Endothelial cell of umbilical vein (primary cell): ENCODE results near the gene CTNNA2. TPM values are rescaled to one million over a fixed set of nuclear protein-coding genes. Genes with fewer than 3 reads are reported as not detected.

ENCODE experiments used
- BruUV-seq: library from RNA; stranded (reverse); fragments of 400-500 nt; replicated peaks from 2 replicates; lab custom pipeline; 2021; lab: Mats Ljungman, UMichigan
- CTCF ChIA-PET: fragments of 300-600, 350-600 bp; sonication (Branson Sonifier 250); formaldehyde crosslinking; loops from one replicate; lab custom pipeline; 2021; ENCODE audit warnings: antibody characterized with exemption, inconsistent platforms; lab: Charles Lee
- POLR2A ChIA-PET: fragments of 300-600, 350-600 bp; sonication (Branson Sonifier 250); formaldehyde crosslinking; loops from one replicate; lab custom pipeline; 2021; ENCODE audit warnings: antibody characterized with exemption, inconsistent platforms; lab: Charles Lee
- DNase-seq: peaks from one replicate; pipeline ENCODE4 v3.0.0-alpha.2; 2011; ENCODE audit warnings: low read depth, low spot score
- FAIRE-seq: peaks from 2 replicates; lab custom pipeline; 2011; peaks lifted over from hg19 to GRCh38; lab: Jason Lieb, UNC
- H2AFZ ChIP-seq: 2 replicates; pipeline ENCODE4 v1.6.0; 2012; ENCODE audit warnings: low read depth, low read length, control low read depth, inconsistent platforms
- H3K27ac ChIP-seq: 2 replicates; pipeline ENCODE4 v1.5.1; 2011; ENCODE audit warnings: low read depth, mild to moderate bottlenecking, control low read depth, low read length, moderate library complexity; ENCODE audit not compliant: insufficient read depth
- H3K27me3 ChIP-seq, 2 experiments: 2 replicates each; pipeline versions ENCODE4 v1.6.0 to v1.6.1; 2011; ENCODE audit warnings: low read length in 2 of 2, mixed read lengths in 1 of 2; ENCODE audit not compliant: control insufficient read depth in 2 of 2, insufficient read depth in 2 of 2
- H3K36me3 ChIP-seq, 2 experiments: 2 replicates in 1 of 2; 3 replicates in 1 of 2; pipeline ENCODE4 v1.5.1; 2011; ENCODE audit warnings: low read length in 2 of 2, mild to moderate bottlenecking in 1 of 2, moderate library complexity in 1 of 2; ENCODE audit not compliant: control insufficient read depth in 2 of 2, insufficient read depth in 2 of 2; ENCODE audit errors: extremely low read depth in 1 of 2
- H3K4me1 ChIP-seq: 3 replicates; pipeline ENCODE4 v1.5.1; 2011; ENCODE audit warnings: mild to moderate bottlenecking, low read length; ENCODE audit not compliant: control insufficient read depth, insufficient read depth; ENCODE audit errors: extremely low read depth
- H3K4me2 ChIP-seq: 2 replicates; pipeline ENCODE4 v1.6.1; 2011; ENCODE audit warnings: low read length, control low read depth, mixed read lengths; ENCODE audit not compliant: insufficient read depth
- H3K4me3 ChIP-seq, 3 experiments: fragments of 200-600 bp in 1 of 3; sonication (generic), shearing (Covaris generic) in 1 of 3; replicated peaks in 1 of 3; 2 replicates each; pipeline ENCODE4 v1.5.1; 2011 to 2016; ENCODE audit warnings: control low read depth in 3 of 3, low read length in 3 of 3, mild to moderate bottlenecking in 2 of 3, inconsistent platforms in 1 of 3, low read depth in 1 of 3, moderate library complexity in 1 of 3; ENCODE audit not compliant: insufficient read depth in 1 of 3
- H3K79me2 ChIP-seq: 2 replicates; pipeline ENCODE4 v1.6.0; 2012; ENCODE audit warnings: low read length, inconsistent platforms; ENCODE audit not compliant: control insufficient read depth, insufficient read depth
- H3K9ac ChIP-seq: replicated peaks from 2 replicates; pipeline ENCODE3; 2011; ENCODE audit warnings: low read length, control low read depth; ENCODE audit not compliant: insufficient read depth; ENCODE audit errors: extremely low read depth
- H3K9me1 ChIP-seq: replicated peaks from 3 replicates; pipeline ENCODE4 v1.6.0; 2011; ENCODE audit warnings: mild to moderate bottlenecking, low read length; ENCODE audit not compliant: control insufficient read depth, insufficient read depth; ENCODE audit errors: extremely low read depth
- H3K9me3 ChIP-seq: replicated peaks from 2 replicates; pipeline ENCODE4 v1.5.1; 2012; ENCODE audit warnings: low read length, inconsistent platforms; ENCODE audit not compliant: control insufficient read depth, insufficient read depth
- H4K20me1 ChIP-seq: replicated peaks from 2 replicates; pipeline ENCODE3; 2011; ENCODE audit warnings: mild to moderate bottlenecking, low read length; ENCODE audit not compliant: control insufficient read depth, insufficient read depth; ENCODE audit errors: extremely low read depth
- CTCF ChIP-seq, 2 donors: IDR thresholded peaks; 1 replicate in 1 of 2; 2 replicates in 1 of 2; pipeline ENCODE4 v1.5.1; 2011; ENCODE audit warnings: low read length in 2 of 2, mild to moderate bottlenecking in 2 of 2, moderate library complexity in 2 of 2, control low read depth in 1 of 2, inconsistent platforms in 1 of 2, low read depth in 1 of 2; ENCODE audit not compliant: insufficient read depth in 1 of 2; ENCODE audit errors: extremely low read depth in 1 of 2
- EZH2 ChIP-seq: IDR thresholded peaks from 2 replicates; pipeline ENCODE4 v1.6.1; 2012; ENCODE audit warnings: borderline replicate concordance, low read depth, mild to moderate bottlenecking, moderate library complexity, low read length, inconsistent platforms; ENCODE audit not compliant: severe bottlenecking
- FOS ChIP-seq: IDR thresholded peaks from 2 replicates; pipeline ENCODE4 v1.6.1; 2011; ENCODE audit warnings: mild to moderate bottlenecking, low read length, moderate library complexity, borderline replicate concordance; ENCODE audit not compliant: insufficient read depth
- GATA2 ChIP-seq: IDR thresholded peaks from 2 replicates; pipeline ENCODE4 v1.7.0; 2011; ENCODE audit warnings: low read depth, mild to moderate bottlenecking, moderate library complexity, mixed read lengths, low read length; ENCODE audit not compliant: insufficient read length, insufficient read depth
- JUN ChIP-seq: IDR thresholded peaks from 2 replicates; pipeline ENCODE4 v1.6.1; 2011; ENCODE audit warnings: borderline replicate concordance, low read depth; ENCODE audit not compliant: insufficient read length, insufficient read depth
- MAX ChIP-seq: IDR thresholded peaks from 2 replicates; pipeline ENCODE4 v1.6.1; 2011; ENCODE audit not compliant: insufficient read depth, insufficient read length
- MYC ChIP-seq: IDR thresholded peaks from one replicate; pipeline ENCODE4 v1.6.1; 2011; ENCODE audit warnings: mild to moderate bottlenecking, low read depth, low read length
- POLR2A ChIP-seq: IDR thresholded peaks from 2 replicates; pipeline ENCODE4 v1.6.1; 2012; ENCODE audit warnings: low read depth, mild to moderate bottlenecking, control low read depth, low read length
- POLR2AphosphoS5 ChIP-seq: IDR thresholded peaks from 2 replicates; pipeline ENCODE4 v1.6.1; 2012; ENCODE audit warnings: low read depth, mild to moderate bottlenecking, control low read depth, low read length, moderate library complexity; ENCODE audit not compliant: insufficient read depth
- dilution Hi-C: fragments of 300-500 bp; cut with MboI; formaldehyde crosslinking; loops from one replicate; pipeline ENCODE4 v1.15.0; 2019; ENCODE audit warnings: low sequenced_read_pairs; ENCODE audit not compliant: extremely low pct_ligation_motif_present
- intact Hi-C: fragments of 100-400 bp; cut with micrococcal nuclease; formaldehyde crosslinking; loops from one replicate; pipeline ENCODE4 v1.10.0; 2022
- polyA plus RNA-seq, 4 experiments: library from polyadenylated mRNA; depleted of rRNA in 3 of 4; stranded (reverse) in 3 of 4; unstranded in 1 of 4; fragments of >200 nt; gene quantifications; 2 replicates each; pipeline versions ENCODE4 v1.2.1 to v1.2.3, GENCODE V29; 2011 to 2012; ENCODE audit warnings: missing spikeins in 1 of 4
- total RNA-seq: library from RNA; stranded (reverse); gene quantifications from 2 replicates; pipeline ENCODE4 v1.2.3, GENCODE V29; 2021

The CTNNA2 gene
- total and polyA plus RNA-seq, 2 donors (not counting 3 experiments of a cell fraction or from before 2014, with no cell fraction given) = not detected

GRCh38 chr2:79846878-79847277 lies 334.0 kb downstream of the CTNNA2 start:
- FAIRE-seq = no peak
- Histone ChIP-seq H3K27ac (no peak overlapping the region), H3K4me3 (no peak overlapping the region), H3K4me2 (no peak overlapping the region), H3K9me3 (peaks cover 2% of the 10 kb centered on the region), H3K9ac (no peak overlapping the region), H2AFZ (no peak overlapping the region), H3K4me1 (no peaks in the 10 kb centered on the region), H4K20me1 (no peaks in the 10 kb centered on the region), H3K79me2 (no peaks in the 10 kb centered on the region), H3K36me3 (no peaks in the 10 kb centered on the region), H3K27me3 (no peaks in the 10 kb centered on the region), H3K9me1 (no peaks in the 10 kb centered on the region)
- POLR2A ChIA-PET = no interaction called here
- DNase-seq = no peak
- CTCF ChIA-PET = no interaction called here
- dilution Hi-C loops (no loop called here), intact Hi-C loops (no loop called here)
- no TSS peak for BruUV-seq
- no peak for TF ChIP-seq MYC
- TF ChIP-seq POLR2A = no peak
- no peak for TF ChIP-seq EZH2
- TF ChIP-seq POLR2AphosphoS5 = no peak
- no peak for TF ChIP-seq MAX
- no peak for TF ChIP-seq GATA2
- TF ChIP-seq FOS = no peak
- TF ChIP-seq JUN = no peak
- no peak for TF ChIP-seq CTCF (IDR thresholded peaks at IDR 0.05; ENCODE audit: extremely low read depth in 1 of 2, insufficient read depth in 1 of 2, low read depth in 1 of 2, low read length in 2 of 2)
